PC-3 (cell line): Measurements from ENCODE around the gene NHSL1. TPM values are rescaled to one million over a fixed set of nuclear protein-coding genes. Genes with fewer than 3 reads are reported as not detected.

Source experiments
- ATAC-seq: fragments of 200-7000 bp; cut with Tn5 transposase; 2 replicates; pipeline ENCODE4 v1.9.1; 2020; ENCODE audit warnings: mild to moderate bottlenecking, moderate library complexity
- BruUV-seq: library from RNA; stranded (reverse); fragments of 400-500 nt; replicated peaks from 2 replicates; lab custom pipeline; 2021; lab: Mats Ljungman, UMichigan
- CTCF ChIA-PET: fragments of 300-600 bp; sonication (Branson Sonifier 250); formaldehyde crosslinking; loops from one replicate; lab custom pipeline; 2022; ENCODE audit warnings: antibody characterized with exemption; lab: Charles Lee
- POLR2A ChIA-PET: fragments of 300-600 bp; sonication (Branson Sonifier 250); formaldehyde crosslinking; loops from one replicate; lab custom pipeline; 2022; ENCODE audit warnings: antibody characterized with exemption; ENCODE audit not compliant: unreplicated experiment; lab: Charles Lee
- DNase-seq: peaks from one replicate; pipeline ENCODE4 v3.0.0-alpha.2; 2015
- H2AFZ ChIP-seq: fragments of 300-600 bp; sonication (generic); 2 replicates; pipeline ENCODE4 v1.6.0; 2016; ENCODE audit warnings: antibody characterized with exemption, low read length
- H3F3A ChIP-seq: fragments of 300-600 bp; sonication (generic); one replicate; pipeline ENCODE4 v1.6.0; 2017; ENCODE audit warnings: antibody characterized with exemption, low read length, control low read depth, mild to moderate bottlenecking; ENCODE audit not compliant: unreplicated experiment
- H3K27ac ChIP-seq: fragments of 300-600 bp; sonication (generic); 2 replicates; pipeline ENCODE4 v1.5.1; 2016; ENCODE audit warnings: mild to moderate bottlenecking, low read length
- H3K27me3 ChIP-seq: fragments of 300-600 bp; sonication (generic); 2 replicates; pipeline ENCODE4 v1.6.1; 2016; ENCODE audit warnings: low read length, mixed read lengths
- H3K36me3 ChIP-seq: fragments of 300-600 bp; sonication (generic); 2 replicates; pipeline ENCODE4 v1.6.1; 2016; ENCODE audit warnings: low read depth, mixed run types, low read length, mixed read lengths
- H3K4me1 ChIP-seq: fragments of 300-600 bp; sonication (generic); 2 replicates; pipeline ENCODE4 v1.5.1; 2016; ENCODE audit warnings: low read length; ENCODE audit not compliant: insufficient read depth
- H3K4me2 ChIP-seq: fragments of 300-600 bp; sonication (generic); 2 replicates; pipeline ENCODE4 v1.6.0; 2016; ENCODE audit warnings: low read length
- H3K4me3 ChIP-seq: fragments of 300-600 bp; sonication (generic); 2 replicates; pipeline ENCODE4 v1.5.1; 2016; ENCODE audit warnings: mild to moderate bottlenecking, low read length, mixed read lengths
- H3K79me2 ChIP-seq: fragments of 300-600 bp; sonication (generic); 2 replicates; pipeline ENCODE4 v1.6.1; 2017; ENCODE audit warnings: low read length, mixed read lengths
- H3K9ac ChIP-seq: fragments of 300-600 bp; sonication (generic); 2 replicates; pipeline ENCODE4 v1.6.0; 2016; ENCODE audit warnings: mild to moderate bottlenecking, low read length
- H3K9me2 ChIP-seq: fragments of 300-600 bp; sonication (generic); replicated peaks from 2 replicates; pipeline ENCODE4 v1.6.1; 2016; ENCODE audit warnings: mixed run types, low read length, mixed read lengths
- H3K9me3 ChIP-seq: fragments of 300-600 bp; sonication (generic); 2 replicates; pipeline ENCODE4 v1.6.1; 2016; ENCODE audit warnings: low read length, mixed read lengths
- H4K20me1 ChIP-seq: fragments of 300-600 bp; sonication (generic); 2 replicates; pipeline ENCODE4 v1.6.1; 2016; ENCODE audit warnings: low read length, mixed read lengths
- CTCF ChIP-seq: fragments of 300-600 bp; sonication (generic); conservative IDR thresholded peaks from 2 replicates; pipeline ENCODE4 v1.5.1; 2017; ENCODE audit warnings: antibody characterized with exemption, low read depth, mild to moderate bottlenecking, low read length
- EZH2 ChIP-seq: fragments of 300-600 bp; sonication (generic); IDR thresholded peaks from one replicate; pipeline ENCODE4 v1.6.1; 2017; ENCODE audit warnings: antibody characterized with exemption, mild to moderate bottlenecking, low read length; ENCODE audit not compliant: unreplicated experiment
- EZH2phosphoT487 ChIP-seq: fragments of 300-600 bp; sonication (generic); IDR thresholded peaks from 2 replicates; pipeline ENCODE4 v1.6.1; 2018; ENCODE audit warnings: mild to moderate bottlenecking, antibody characterized with exemption, low read length, borderline replicate concordance
- intact Hi-C: fragments of 100-400 bp; cut with micrococcal nuclease; formaldehyde crosslinking; loops from 2 replicates; pipeline ENCODE4 v1.9.0; 2023
- total RNA-seq: library from RNA; depleted of rRNA; stranded (reverse); fragments of >200 nt; gene quantifications from 2 replicates; pipeline ENCODE4 v1.2.3, GENCODE V29; 2014

Gene NHSL1
- total RNA-seq, 1 experiment from 2014 or later: 4.8 TPM

- POLR2A ChIA-PET: no interaction called here
- TF ChIP-seq CTCF (no peak), EZH2 (no peak), EZH2phosphoT487 (no peak)
Measured at GRCh38 chr6:138393871-138394783, 105.2 kb downstream of the NHSL1 start.

GRCh38 chr6:138389551-138389950, 109.7 kb downstream of the NHSL1 start:
- intact Hi-C loops: no loop called here
- H3K9me2 ChIP-seq: no peaks in the 10 kb centered on the region
- ATAC-seq (no peak), DNase-seq (no peak)
- H3K79me2 ChIP-seq: no peaks in the 10 kb centered on the region
- no peak overlapping the region for H3K4me2 ChIP-seq
- TF ChIP-seq EZH2 (no peak), EZH2phosphoT487 (no peak), CTCF (no peak)
- no peak overlapping the region for H3K27ac ChIP-seq
- ChIA-PET CTCF (no interaction called here), POLR2A (no interaction called here)
- H3K4me1 ChIP-seq: peaks cover 15% of the 10 kb centered on the region
- H3K9ac ChIP-seq: no peak overlapping the region
- no peak overlapping the region for H2AFZ ChIP-seq
- no peaks in the 10 kb centered on the region for H3K36me3 ChIP-seq
- no peaks in the 10 kb centered on the region for H4K20me1 ChIP-seq
- no TSS peak for BruUV-seq
- H3F3A ChIP-seq: no peaks in the 10 kb centered on the region
- no peaks in the 10 kb centered on the region for H3K9me3 ChIP-seq
- no peaks in the 10 kb centered on the region for H3K27me3 ChIP-seq
- no peak overlapping the region for H3K4me3 ChIP-seq

More at GRCh38 chr6:138393871-138394783, 105.2 kb downstream of the NHSL1 start:
- CTCF ChIA-PET: no interaction called here
- no peaks in the 10 kb centered on the region for H3K9me3 ChIP-seq
- H3K9me2 ChIP-seq: no peaks in the 10 kb centered on the region
- ATAC-seq: no peak
- H3K4me2 ChIP-seq: no peak overlapping the region
- no peaks in the 10 kb centered on the region for H3F3A ChIP-seq
- no peaks in the 10 kb centered on the region for H3K27me3 ChIP-seq
- intact Hi-C loops: no loop called here
- H4K20me1 ChIP-seq: no peaks in the 10 kb centered on the region
- no peak overlapping the region for H2AFZ ChIP-seq
- no peak overlapping the region for H3K4me3 ChIP-seq
- no peak overlapping the region for H3K27ac ChIP-seq
- no peaks in the 10 kb centered on the region for H3K36me3 ChIP-seq
- BruUV-seq: no TSS peak
- no peak for DNase-seq
- no peaks in the 10 kb centered on the region for H3K4me1 ChIP-seq
- H3K79me2 ChIP-seq: no peaks in the 10 kb centered on the region
- H3K9ac ChIP-seq: no peak overlapping the region
